IMR-90 (cell line): ENCODE measurements around the gene CDKL4. TPM values are rescaled to one million over a fixed set of nuclear protein-coding genes. Genes with fewer than 3 reads are reported as not detected.
"Not testable (repeated sequence)": the region's sequence is repeated elsewhere in the genome, so short reads cannot be mapped to it uniquely, and the experiment has no call there.

Experiments
- ATAC-seq: fragments of 200-7000 bp; cut with Tn5 transposase; 2 replicates; pipeline ENCODE4 v1.9.1; 2020; ENCODE audit warnings: low read depth, mild to moderate bottlenecking, moderate library complexity
- BruUV-seq: library from RNA; stranded (reverse); fragments of 400-500 nt; replicated peaks from 2 replicates; lab custom pipeline; 2021; lab: Mats Ljungman, UMichigan
- CTCF ChIA-PET: fragments of 300-600 bp; formaldehyde crosslinking; extraction: SDS; loops from one replicate; lab custom pipeline; 2021; ENCODE audit warnings: antibody characterized with exemption; lab: Yijun Ruan, JAX
- POLR2A ChIA-PET: fragments of 300-600 bp; sonication (Branson Sonifier 250); formaldehyde crosslinking; loops from one replicate; lab custom pipeline; 2022; ENCODE audit warnings: antibody characterized with exemption; ENCODE audit not compliant: unreplicated experiment; lab: Charles Lee
- DNase-seq: peaks from one replicate; pipeline ENCODE4 v3.0.0; 2013
- H2AFZ ChIP-seq: replicated peaks from 2 replicates; pipeline ENCODE3; 2013; ENCODE audit warnings: low read length, mild to moderate bottlenecking; ENCODE audit not compliant: poor library complexity
- H2AK5ac ChIP-seq: 2 replicates; pipeline ENCODE4 v1.6.1; 2013; ENCODE audit warnings: low read depth, low read length, inconsistent platforms
- H2AK9ac ChIP-seq: replicated peaks from 2 replicates; pipeline ENCODE3; 2013; ENCODE audit warnings: mild to moderate bottlenecking, low read depth, low read length, moderate library complexity; ENCODE audit not compliant: poor library complexity
- H2BK120ac ChIP-seq: 2 replicates; pipeline ENCODE4 v1.6.1; 2013; ENCODE audit warnings: low read depth, low read length, inconsistent platforms
- H2BK15ac ChIP-seq: 3 replicates; pipeline ENCODE4 v1.6.1; 2013; ENCODE audit warnings: low read depth, low read length, inconsistent platforms
- H2BK20ac ChIP-seq: 2 replicates; pipeline ENCODE4 v1.6.1; 2013; ENCODE audit warnings: low read depth, mild to moderate bottlenecking, inconsistent platforms, low read length, moderate library complexity
- H2BK5ac ChIP-seq: 2 replicates; pipeline ENCODE4 v1.6.1; 2013; ENCODE audit warnings: mild to moderate bottlenecking, low read depth, low read length, inconsistent platforms; ENCODE audit not compliant: poor library complexity, severe bottlenecking
- H3K14ac ChIP-seq: replicated peaks from 2 replicates; pipeline ENCODE4 v1.6.1; 2013; ENCODE audit warnings: low read depth, low read length, inconsistent platforms
- H3K18ac ChIP-seq: 2 replicates; pipeline ENCODE4 v1.6.1; 2013; ENCODE audit warnings: low read depth, low read length, control low read depth
- H3K23ac ChIP-seq: 2 replicates; pipeline ENCODE4 v1.6.1; 2013; ENCODE audit warnings: low read depth, low read length, inconsistent platforms
- H3K27ac ChIP-seq: 2 replicates; pipeline ENCODE4 v1.5.1; 2013; ENCODE audit warnings: mild to moderate bottlenecking, control low read depth, low read length; ENCODE audit not compliant: insufficient read depth
- H3K27me3 ChIP-seq: 2 replicates; pipeline ENCODE4 v1.6.1; 2013; ENCODE audit warnings: low read length; ENCODE audit not compliant: control insufficient read depth, insufficient read depth
- H3K36me3 ChIP-seq: 2 replicates; pipeline ENCODE4 v1.6.1; 2013; ENCODE audit warnings: low read length, mixed read lengths; ENCODE audit not compliant: control insufficient read depth, insufficient read depth
- H3K4ac ChIP-seq: 2 replicates; pipeline ENCODE4 v1.6.1; 2013; ENCODE audit warnings: low read depth, low read length, inconsistent platforms
- H3K4me1 ChIP-seq: 2 replicates; pipeline ENCODE4 v1.6.1; 2013; ENCODE audit warnings: low read length, mixed read lengths; ENCODE audit not compliant: control insufficient read depth, insufficient read depth
- H3K4me2 ChIP-seq: 2 replicates; pipeline ENCODE4 v1.6.1; 2013; ENCODE audit warnings: low read depth, mild to moderate bottlenecking, control low read depth, low read length, moderate library complexity
- H3K4me3 ChIP-seq: 2 replicates; pipeline ENCODE4 v1.5.1; 2013; ENCODE audit warnings: low read depth, mild to moderate bottlenecking, control low read depth, low read length, moderate library complexity; ENCODE audit not compliant: insufficient read depth
- H3K56ac ChIP-seq: 2 replicates; pipeline ENCODE4 v1.6.1; 2013; ENCODE audit warnings: low read length, inconsistent platforms; ENCODE audit not compliant: insufficient read depth; ENCODE audit errors: extremely low read depth
- H3K79me1 ChIP-seq, 2 experiments: 2 replicates each; pipeline ENCODE4 v1.6.1; 2013; ENCODE audit warnings: low read length in 2 of 2, inconsistent platforms in 1 of 2, low read depth in 1 of 2
- H3K9ac ChIP-seq: 2 replicates; pipeline ENCODE4 v1.6.1; 2013; ENCODE audit warnings: low read depth, low read length, control low read depth
- H3K9me1 ChIP-seq: 2 replicates; pipeline ENCODE4 v1.6.1; 2013; ENCODE audit warnings: low read length, inconsistent platforms; ENCODE audit not compliant: insufficient read depth
- H3K9me3 ChIP-seq: 2 replicates; pipeline ENCODE4 v1.6.1; 2013; ENCODE audit warnings: low read length; ENCODE audit not compliant: control insufficient read depth, insufficient read depth
- H4K20me1 ChIP-seq: 2 replicates; pipeline ENCODE4 v1.6.1; 2013; ENCODE audit warnings: low read length, inconsistent platforms; ENCODE audit not compliant: insufficient read depth
- H4K5ac ChIP-seq: 2 replicates; pipeline ENCODE4 v1.6.1; 2013; ENCODE audit warnings: mild to moderate bottlenecking, low read depth, low read length, control low read depth
- H4K8ac ChIP-seq, 2 experiments: 2 replicates each; pipeline ENCODE4 v1.6.1; 2013; ENCODE audit warnings: low read depth in 2 of 2, low read length in 2 of 2, control low read depth in 1 of 2, inconsistent platforms in 1 of 2
- H4K91ac ChIP-seq: 2 replicates; pipeline ENCODE4 v1.6.1; 2013; ENCODE audit warnings: low read depth, low read length, inconsistent platforms; ENCODE audit not compliant: insufficient read depth
- WGBS, 2 experiments: methylation state at CpG; one replicate each; pipeline versions ENCODE4 v1.1.5 to v1.1.7; 2013; ENCODE audit warnings: missing lambda C conversion rate in 2 of 2; ENCODE audit not compliant: insufficient read length in 1 of 2; ENCODE audit errors: extremely low coverage in 2 of 2; 5-methylcytosine and 5-hydroxymethylcytosine counted together
- dilution Hi-C: fragments of 300-500 bp; cut with HindIII; formaldehyde crosslinking; loops from one replicate; pipeline ENCODE4 v1.14.3; 2018; ENCODE audit warnings: low sequenced_read_pairs; ENCODE audit not compliant: unreplicated experiment
- in situ Hi-C: fragments of 300-500 bp; cut with MboI; formaldehyde crosslinking; loops from 3 replicates; pipeline ENCODE4 v1.14.3; 2019; ENCODE audit warnings: low sequenced_read_pairs, inconsistent platforms, mixed read lengths
- intact Hi-C: fragments of 100-400 bp; cut with micrococcal nuclease; formaldehyde crosslinking; loops from 2 replicates; pipeline ENCODE4 v1.10.0; 2022
- polyA plus RNA-seq, 3 experiments: library from polyadenylated mRNA; depleted of rRNA; stranded (reverse); fragments of >200 nt; gene quantifications; 2 replicates each; pipeline ENCODE4 v1.2.3, GENCODE V29; 2012; ENCODE audit warnings: low replicate concordance in 1 of 3
- total RNA-seq: library from RNA; depleted of rRNA; stranded (reverse); fragments of >200 nt; gene quantifications from 2 replicates; pipeline ENCODE4 v1.2.3, GENCODE V29; 2012

Gene CDKL4
- total and polyA plus RNA-seq, 2 of the 4 experiments (the other 2 are of a cell fraction), result not detected

GRCh38 chr2:39138187-39138836 is 105.5 kb downstream of the CDKL4 start:
- H3K79me1 ChIP-seq, DNase-seq, H3K9me1 ChIP-seq, H3K36me3 ChIP-seq, H4K5ac ChIP-seq, in situ Hi-C loops, H3K4me2 ChIP-seq, H2BK5ac ChIP-seq, H3K9me3 ChIP-seq, H3K27me3 ChIP-seq, H4K91ac ChIP-seq, H3K4me3 ChIP-seq, H3K18ac ChIP-seq, H3K23ac ChIP-seq, H4K8ac ChIP-seq, H2BK20ac ChIP-seq, H3K4ac ChIP-seq, BruUV-seq, intact Hi-C loops, dilution Hi-C loops, H3K4me1 ChIP-seq, H2AK9ac ChIP-seq, H2AK5ac ChIP-seq, H3K14ac ChIP-seq, H2AFZ ChIP-seq, H2BK15ac ChIP-seq, H2BK120ac ChIP-seq, H3K9ac ChIP-seq, H4K20me1 ChIP-seq, ATAC-seq, H3K27ac ChIP-seq, POLR2A ChIA-PET, H3K56ac ChIP-seq: not testable (repeated sequence)
- WGBS, 2 experiments, result 100% methylated on average over 4 of the region's 18 CpGs; no CpG with 5 or more reads in 1 of the 2 experiments
- CTCF ChIA-PET, result interaction anchor here (0.6 kb wide), 1 partner anchor 191 kb away, joined by 3 read pairs; no protein-coding TSS in a partner anchor
